Upper lobe of left lung (tissue), 6 donors: ENCODE data around the gene KATNAL2. TPM values are rescaled to one million over a fixed set of nuclear protein-coding genes. Genes with fewer than 3 reads are reported as not detected.

Experiments
- ATAC-seq, 2 donors: fragments of 200-7000 bp; cut with Tn5 transposase; one replicate each; pipeline ENCODE4 v1.9.1; 2022; ENCODE audit warnings: mild to moderate bottlenecking in 2 of 2, moderate library complexity in 2 of 2; ENCODE audit not compliant: low FRiP score in 2 of 2
- DNase-seq, 2 donors: peaks; one replicate each; pipeline ENCODE4 v3.0.0-alpha.2; 2019 to 2020
- H3K27ac ChIP-seq, 4 donors: fragments of 200-600 bp; sonication (generic); one replicate each; pipeline ENCODE4 v1.5.1; 2016 to 2019
- H3K27me3 ChIP-seq, 4 donors: fragments of 200-600 bp; sonication (generic); one replicate each; pipeline ENCODE4 v1.5.1; 2017 to 2019
- H3K36me3 ChIP-seq, 4 donors: fragments of 200-600 bp; sonication (generic); one replicate each; pipeline ENCODE4 v1.5.1; 2016 to 2019
- H3K4me1 ChIP-seq, 4 donors: fragments of 200-600 bp; sonication (generic); one replicate each; pipeline ENCODE4 v1.5.1; 2018 to 2019
- H3K4me3 ChIP-seq, 4 donors: fragments of 200-600 bp; sonication (generic); one replicate each; pipeline ENCODE4 v1.5.1; 2017 to 2019; ENCODE audit warnings: mild to moderate bottlenecking in 2 of 4, moderate library complexity in 1 of 4
- H3K9me3 ChIP-seq, 4 donors: fragments of 200-600 bp; sonication (generic); one replicate each; pipeline ENCODE4 v1.5.1; 2018 to 2019
- CTCF ChIP-seq, 6 experiments: fragments of 450-650 bp in 4 of 6; fragments of 200-600 bp in 2 of 6; sonication (generic) in 2 of 6; IDR thresholded peaks; one replicate each; pipeline ENCODE4 v1.5.1; 2016 to 2019; ENCODE audit warnings: antibody characterized with exemption in 6 of 6
- EP300 ChIP-seq, 4 donors: sonication (generic); formaldehyde crosslinking; IDR thresholded peaks; one replicate each; pipeline ENCODE4 v1.5.1; 2017; ENCODE audit warnings: antibody characterized with exemption in 4 of 4, control low read depth in 2 of 4
- POLR2A ChIP-seq, 4 donors: fragments of 450-650 bp; IDR thresholded peaks; one replicate each; pipeline ENCODE4 v1.5.1; 2016 to 2017; ENCODE audit warnings: antibody characterized with exemption in 4 of 4, mild to moderate bottlenecking in 2 of 4
- POLR2AphosphoS5 ChIP-seq, 2 donors: sonication (generic); formaldehyde crosslinking; IDR thresholded peaks; one replicate each; pipeline ENCODE4 v1.5.1; 2017; ENCODE audit warnings: antibody characterized with exemption in 2 of 2
- WGBS, 2 donors: methylation state at CpG; one replicate each; pipeline ENCODE4 v1.1.5; 2017 to 2018; 5-methylcytosine and 5-hydroxymethylcytosine counted together
- total RNA-seq, 6 donors: library from RNA; depleted of rRNA in 4 of 6; stranded (reverse); fragments of >200 nt in 4 of 6; gene quantifications; one replicate each; pipeline versions ENCODE4 v1.1.0 to v1.2.1, GENCODE V29; 2016 to 2021
- donor health status: DM: no; HTN: no; CAD: no; lungs with moderate emphysema.
- donor health status: DM: no; HTN: yes; CAD: no; lungs with severe emphysema.

Gene KATNAL2
- total RNA-seq, 6 donors from 2014 or later: 1.6 to 12.6 (median 5.5) TPM

GRCh38 chr18:47109720-47110119 lies 192.3 kb downstream of the KATNAL2 start:
- WGBS, 2 donors: 90% methylated on average over 1 of the region's 1 CpG
- Histone ChIP-seq H3K36me3 (peaks cover 17 to 82% (median 45%) of the 10 kb centered on the region in 4 donors), H3K4me3 (no peak overlapping the region)

GRCh38 chr18:47110492-47111274 lies 193.3 kb downstream of the KATNAL2 start:
- H3K4me1 ChIP-seq: no peaks in the 10 kb centered on the region
- no peaks in the 10 kb centered on the region for H3K27me3 ChIP-seq
- no peak overlapping the region for H3K4me3 ChIP-seq
- no peaks in the 10 kb centered on the region for H3K9me3 ChIP-seq
- H3K27ac ChIP-seq: no peak overlapping the region
- TF ChIP-seq POLR2A (IDR thresholded peaks at IDR 0.05) (no peak), CTCF (IDR thresholded peaks at IDR 0.05) (no peak), POLR2AphosphoS5 (IDR thresholded peaks at IDR 0.05) (no peak), EP300 (IDR thresholded peaks at IDR 0.05) (no peak)
- WGBS, 2 donors: 93 to 96% methylated on average over 6 of the region's 6 CpGs
- DNase-seq (no peak), ATAC-seq (no peak)
- H3K36me3 ChIP-seq: peaks cover 17 to 82% (median 47%) of the 10 kb centered on the region in 4 donors

More at GRCh38 chr18:47109720-47110119, 192.3 kb downstream of the KATNAL2 start:
- H3K9me3 ChIP-seq: no peaks in the 10 kb centered on the region
- ATAC-seq (no peak), DNase-seq (no peak)
- H3K27me3 ChIP-seq: no peaks in the 10 kb centered on the region
- no peak overlapping the region for H3K27ac ChIP-seq
- H3K4me1 ChIP-seq: no peaks in the 10 kb centered on the region
- no peak for TF ChIP-seq EP300 (IDR thresholded peaks at IDR 0.05)
- TF ChIP-seq CTCF (IDR thresholded peaks at IDR 0.05): no peak
- no peak for TF ChIP-seq POLR2AphosphoS5 (IDR thresholded peaks at IDR 0.05)
- no peak for TF ChIP-seq POLR2A (IDR thresholded peaks at IDR 0.05)

GRCh38 chr18:47113796-47114540 lies 196.6 kb downstream of the KATNAL2 start:
- TF ChIP-seq POLR2A (IDR thresholded peaks at IDR 0.05) (no peak), CTCF (IDR thresholded peaks at IDR 0.05) (no peak), EP300 (IDR thresholded peaks at IDR 0.05) (no peak), POLR2AphosphoS5 (IDR thresholded peaks at IDR 0.05) (no peak)
- ATAC-seq (no peak), DNase-seq (no peak)
- Histone ChIP-seq H3K36me3 (peaks cover 11 to 61% (median 33%) of the 10 kb centered on the region in 4 donors), H3K27me3 (no peaks in the 10 kb centered on the region), H3K4me1 (no peaks in the 10 kb centered on the region), H3K4me3 (no peak overlapping the region), H3K9me3 (no peaks in the 10 kb centered on the region), H3K27ac (no peak overlapping the region)
- 97 to 98% methylated on average over 2 of the region's 2 CpGs for WGBS, 2 donors

- Histone ChIP-seq H3K4me1 (no peaks in the 10 kb centered on the region), H3K9me3 (no peaks in the 10 kb centered on the region), H3K36me3 (peaks cover 11 to 56% (median 30%) of the 10 kb centered on the region in 4 donors), H3K27me3 (no peaks in the 10 kb centered on the region), H3K27ac (no peak overlapping the region), H3K4me3 (no peak overlapping the region)
- DNase-seq (no peak), ATAC-seq (no peak)
- TF ChIP-seq POLR2A (IDR thresholded peaks at IDR 0.05) (no peak), CTCF (IDR thresholded peaks at IDR 0.05) (no peak), POLR2AphosphoS5 (IDR thresholded peaks at IDR 0.05) (no peak), EP300 (IDR thresholded peaks at IDR 0.05) (no peak)
- 92 to 96% methylated on average over 2 of the region's 2 CpGs for WGBS, 2 donors
Observed at GRCh38 chr18:47115205-47115604, 197.8 kb downstream of the KATNAL2 start.
